ENCODE measurements around the gene MRRF. TPM values are rescaled to one million over a fixed set of nuclear protein-coding genes. Genes with fewer than 3 reads are reported as not detected.
A peak's percentile ranks its signal among the peaks of the same experiment; 100 is the strongest.

Gene MRRF
- total and polyA plus RNA-seq, 2 donors (not counting 1 experiment from before 2014, with no cell fraction given): 36.8 to 37.3 TPM

DNA sequence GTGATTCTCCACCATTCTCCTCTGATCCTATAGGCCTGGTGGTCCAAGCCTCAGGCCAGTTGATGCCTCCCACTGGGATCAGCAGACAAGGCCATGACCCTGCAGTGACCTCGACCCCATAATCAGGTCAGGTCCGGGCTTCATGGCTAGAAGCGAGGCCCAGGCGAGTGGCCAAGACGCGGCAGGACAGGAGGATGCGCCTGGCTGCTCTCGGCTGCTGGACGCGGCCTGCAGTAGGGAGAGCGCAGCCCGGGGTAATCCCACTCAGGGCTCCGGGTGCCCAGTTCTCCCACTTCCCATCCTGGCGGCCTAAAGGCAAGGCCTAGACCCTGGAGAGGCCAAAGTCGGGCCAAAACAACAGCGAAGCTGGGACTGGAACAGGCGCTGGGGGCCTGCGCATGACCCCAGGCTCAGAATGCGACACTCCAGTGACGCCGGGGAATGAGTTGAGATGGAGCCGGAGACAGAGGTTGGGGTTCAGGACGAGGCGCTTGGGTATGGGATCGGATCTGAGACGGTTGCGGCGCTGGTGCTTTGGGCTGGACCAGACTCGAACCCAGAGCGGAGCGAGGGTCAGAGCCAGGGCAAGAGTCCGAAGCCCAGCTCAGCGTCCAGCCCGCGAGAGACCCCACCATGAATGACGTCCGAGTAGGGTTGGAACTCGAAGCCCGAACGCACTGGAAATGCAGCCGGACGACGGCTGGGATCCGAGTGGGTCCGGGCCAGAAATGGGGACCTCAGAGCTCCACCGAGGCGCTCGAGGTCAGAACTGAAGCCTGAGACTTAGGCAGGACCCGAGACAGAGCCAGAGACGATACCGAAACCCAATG is 39.2 kb upstream of the MRRF start:
- TF ChIP-seq EZH2 (IDR thresholded peaks at IDR 0.05; ENCODE audit: low read length, missing control alignments): no peak
- TF ChIP-seq, protein P1, sequence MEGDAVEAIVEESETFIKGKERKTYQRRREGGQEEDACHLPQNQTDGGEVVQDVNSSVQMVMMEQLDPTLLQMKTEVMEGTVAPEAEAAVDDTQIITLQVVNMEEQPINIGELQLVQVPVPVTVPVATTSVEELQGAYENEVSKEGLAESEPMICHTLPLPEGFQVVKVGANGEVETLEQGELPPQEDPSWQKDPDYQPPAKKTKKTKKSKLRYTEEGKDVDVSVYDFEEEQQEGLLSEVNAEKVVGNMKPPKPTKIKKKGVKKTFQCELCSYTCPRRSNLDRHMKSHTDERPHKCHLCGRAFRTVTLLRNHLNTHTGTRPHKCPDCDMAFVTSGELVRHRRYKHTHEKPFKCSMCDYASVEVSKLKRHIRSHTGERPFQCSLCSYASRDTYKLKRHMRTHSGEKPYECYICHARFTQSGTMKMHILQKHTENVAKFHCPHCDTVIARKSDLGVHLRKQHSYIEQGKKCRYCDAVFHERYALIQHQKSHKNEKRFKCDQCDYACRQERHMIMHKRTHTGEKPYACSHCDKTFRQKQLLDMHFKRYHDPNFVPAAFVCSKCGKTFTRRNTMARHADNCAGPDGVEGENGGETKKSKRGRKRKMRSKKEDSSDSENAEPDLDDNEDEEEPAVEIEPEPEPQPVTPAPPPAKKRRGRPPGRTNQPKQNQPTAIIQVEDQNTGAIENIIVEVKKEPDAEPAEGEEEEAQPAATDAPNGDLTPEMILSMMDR (conservative IDR thresholded peaks at IDR 0.05 in 1 of 2, IDR thresholded peaks at IDR 0.05 in 1 of 2; ENCODE audit: low read depth in 1 of 2, low read length in 2 of 2): no peak
- Histone ChIP-seq H3K9ac (ENCODE audit: insufficient read depth, low read length) (no peak overlapping the region), H3K4me3 (replicated peaks in 1 of 4; ENCODE audit: control extremely low read depth in 1 of 4, insufficient read depth in 1 of 4, low read depth in 3 of 4, low read length in 4 of 4) (no peak overlapping the region), H2AFZ (ENCODE audit: low read length) (no peak overlapping the region), H4K20me1 (ENCODE audit: control insufficient read depth, extremely low read depth, insufficient read depth, low read length) (no peaks in the 10 kb centered on the region), H3K79me2 (ENCODE audit: control insufficient read depth, insufficient read depth, low read length) (no peaks in the 10 kb centered on the region), H3K27ac (ENCODE audit: insufficient read depth, low read length) (no peak overlapping the region), H3K36me3 (ENCODE audit: control insufficient read depth, insufficient read depth, low read length) (no peaks in the 10 kb centered on the region), H3K4me1 (ENCODE audit: control insufficient read depth, extremely low read depth, insufficient read depth, low read length) (peaks cover 3% of the 10 kb centered on the region), H3K27me3 (ENCODE audit: control insufficient read depth, insufficient read depth, low read length) (peaks cover 90% of the 10 kb centered on the region), H3K4me2 (ENCODE audit: extremely low read depth, insufficient read depth, low read length) (peak overlapping the region; percentile 35), H3K9me3 (ENCODE audit: control insufficient read depth, insufficient read depth, low read depth, low read length) (no peaks in the 10 kb centered on the region)
- no peak for DNase-seq (ENCODE audit: low read depth in 2 of 2)

DNA sequence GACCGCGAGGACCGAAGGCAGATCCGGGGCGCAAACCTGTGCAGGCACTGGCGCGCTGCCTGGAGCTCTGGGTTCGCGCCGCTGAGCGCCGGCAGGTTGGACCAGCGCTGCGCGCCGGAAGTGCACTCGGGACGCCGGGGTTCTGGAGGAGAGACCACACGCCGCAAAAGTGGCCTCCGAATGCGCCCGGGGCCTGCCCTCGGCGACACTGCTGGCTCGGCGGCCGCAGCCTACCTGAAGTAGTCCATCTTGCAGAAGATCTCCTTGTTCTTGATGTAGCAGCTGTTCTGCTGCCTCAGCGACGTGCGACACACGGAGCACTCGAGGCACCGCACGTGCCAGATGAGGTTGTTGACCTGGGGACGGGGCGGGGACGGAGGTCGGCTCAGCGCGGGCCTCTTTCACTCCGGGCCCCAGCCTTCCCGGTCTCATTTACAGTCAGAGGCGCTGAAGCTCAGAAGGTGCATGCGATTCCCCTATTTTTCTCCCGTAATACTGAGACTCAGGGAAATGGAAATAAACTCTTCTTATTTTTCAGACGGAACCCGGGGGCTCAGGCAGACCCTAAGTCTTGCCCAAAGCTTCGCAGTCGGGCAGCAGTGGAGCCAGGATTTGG is 38.4 kb upstream of the MRRF start:
- Histone ChIP-seq H3K36me3 (ENCODE audit: control insufficient read depth, insufficient read depth, low read length) (no peaks in the 10 kb centered on the region), H3K27ac (ENCODE audit: insufficient read depth, low read length) (no peak overlapping the region), H3K4me1 (ENCODE audit: control insufficient read depth, extremely low read depth, insufficient read depth, low read length) (peaks cover 3% of the 10 kb centered on the region), H4K20me1 (ENCODE audit: control insufficient read depth, extremely low read depth, insufficient read depth, low read length) (no peaks in the 10 kb centered on the region), H2AFZ (ENCODE audit: low read length) (no peak overlapping the region), H3K27me3 (ENCODE audit: control insufficient read depth, insufficient read depth, low read length) (peaks cover 89% of the 10 kb centered on the region), H3K4me3 (replicated peaks in 1 of 4; ENCODE audit: control extremely low read depth in 1 of 4, insufficient read depth in 1 of 4, low read depth in 3 of 4, low read length in 4 of 4) (no peak overlapping the region), H3K9me3 (ENCODE audit: control insufficient read depth, insufficient read depth, low read depth, low read length) (no peaks in the 10 kb centered on the region), H3K4me2 (ENCODE audit: extremely low read depth, insufficient read depth, low read length) (peak overlapping the region; percentile 35), H3K79me2 (ENCODE audit: control insufficient read depth, insufficient read depth, low read length) (no peaks in the 10 kb centered on the region), H3K9ac (ENCODE audit: insufficient read depth, low read length) (no peak overlapping the region)
- TF ChIP-seq, protein P1 (conservative IDR thresholded peaks at IDR 0.05 in 1 of 2, IDR thresholded peaks at IDR 0.05 in 1 of 2; ENCODE audit: low read depth in 1 of 2, low read length in 2 of 2): no peak
- peak; percentile 78 for TF ChIP-seq EZH2 (IDR thresholded peaks at IDR 0.05; ENCODE audit: low read length, missing control alignments)
- no peak for DNase-seq (ENCODE audit: low read depth in 2 of 2)

DNA sequence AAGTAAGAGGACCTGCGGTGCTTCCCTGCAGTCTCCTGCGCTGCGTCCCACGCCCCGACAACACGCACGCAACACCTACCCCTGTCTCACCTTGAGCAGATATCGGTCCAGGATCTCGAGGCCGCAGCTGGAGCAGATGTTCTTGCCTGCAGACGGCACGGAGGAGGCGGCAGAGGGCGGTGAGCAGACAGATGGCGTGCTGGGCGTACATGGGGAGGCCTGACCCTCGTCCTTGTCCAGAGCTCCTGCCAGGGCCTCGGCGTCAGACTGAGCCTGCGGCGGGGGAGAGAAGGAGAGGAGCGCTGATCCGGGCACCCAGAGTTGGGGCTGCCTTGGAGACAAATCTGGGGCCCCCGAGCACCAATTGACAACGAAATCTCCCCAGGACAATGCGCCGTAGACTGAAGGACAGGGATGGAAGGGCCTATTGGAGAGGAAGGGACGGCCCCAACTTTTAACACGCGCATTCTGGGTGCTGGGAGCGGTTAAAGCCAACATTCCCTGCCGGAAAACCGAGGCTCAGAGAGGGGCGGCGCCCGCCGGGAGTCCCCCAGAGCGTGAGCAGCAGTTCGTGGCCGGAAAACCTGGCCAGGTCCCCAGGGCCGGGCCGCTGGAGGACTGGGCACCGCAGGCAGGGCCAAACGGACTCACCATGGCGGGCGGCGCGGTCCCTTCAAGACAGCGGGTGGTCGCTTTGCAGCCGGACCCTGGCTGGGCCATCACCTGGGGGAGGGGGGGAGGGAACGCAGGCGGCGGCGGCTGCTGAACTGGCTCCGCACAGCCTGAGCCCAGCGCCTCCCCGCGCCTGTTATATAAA is 37.7 kb upstream of the MRRF start:
- DNase-seq (ENCODE audit: low read depth in 2 of 2): no peak
- Histone ChIP-seq H3K4me2 (ENCODE audit: extremely low read depth, insufficient read depth, low read length) (no peak overlapping the region), H3K27ac (ENCODE audit: insufficient read depth, low read length) (no peak overlapping the region), H3K4me3 (replicated peaks in 1 of 4; ENCODE audit: control extremely low read depth in 1 of 4, insufficient read depth in 1 of 4, low read depth in 3 of 4, low read length in 4 of 4) (no peak overlapping the region), H3K36me3 (ENCODE audit: control insufficient read depth, insufficient read depth, low read length) (no peaks in the 10 kb centered on the region), H4K20me1 (ENCODE audit: control insufficient read depth, extremely low read depth, insufficient read depth, low read length) (no peaks in the 10 kb centered on the region), H2AFZ (ENCODE audit: low read length) (no peak overlapping the region), H3K9me3 (ENCODE audit: control insufficient read depth, insufficient read depth, low read depth, low read length) (no peaks in the 10 kb centered on the region), H3K27me3 (ENCODE audit: control insufficient read depth, insufficient read depth, low read length) (peaks cover 89% of the 10 kb centered on the region), H3K79me2 (ENCODE audit: control insufficient read depth, insufficient read depth, low read length) (no peaks in the 10 kb centered on the region), H3K9ac (ENCODE audit: insufficient read depth, low read length) (no peak overlapping the region), H3K4me1 (ENCODE audit: control insufficient read depth, extremely low read depth, insufficient read depth, low read length) (peaks cover 3% of the 10 kb centered on the region)
- TF ChIP-seq EZH2 (IDR thresholded peaks at IDR 0.05; ENCODE audit: low read length, missing control alignments): peak; percentile 98
- TF ChIP-seq, protein P1 (conservative IDR thresholded peaks at IDR 0.05 in 1 of 2, IDR thresholded peaks at IDR 0.05 in 1 of 2; ENCODE audit: low read depth in 1 of 2, low read length in 2 of 2): no peak

All from fibroblast of lung (primary cell).